ENCODE measurements around the gene DYSF. TPM values are rescaled to one million over a fixed set of nuclear protein-coding genes. Genes with fewer than 3 reads are reported as not detected.

DYSF gene
- total RNA-seq, 1 donor: 0.18 TPM

- TF ChIP-seq CTCF (IDR thresholded peaks at IDR 0.05; ENCODE audit: insufficient read depth, low read length): no peak
- DNase-seq (ENCODE audit: low read depth): no peak
- H3K4me3 ChIP-seq (ENCODE audit: low read depth, low read length): no peak overlapping the region
Observed at GRCh38 chr2:71461304-71461671, 7.9 kb downstream of the DYSF start.

- no peak overlapping the region for H3K4me3 ChIP-seq (ENCODE audit: low read depth, low read length)
- TF ChIP-seq CTCF (IDR thresholded peaks at IDR 0.05; ENCODE audit: insufficient read depth, low read length): no peak
- no peak for DNase-seq (ENCODE audit: low read depth)
Observed at GRCh38 chr2:71462056-71462605, 8.8 kb downstream of the DYSF start.

DNA sequence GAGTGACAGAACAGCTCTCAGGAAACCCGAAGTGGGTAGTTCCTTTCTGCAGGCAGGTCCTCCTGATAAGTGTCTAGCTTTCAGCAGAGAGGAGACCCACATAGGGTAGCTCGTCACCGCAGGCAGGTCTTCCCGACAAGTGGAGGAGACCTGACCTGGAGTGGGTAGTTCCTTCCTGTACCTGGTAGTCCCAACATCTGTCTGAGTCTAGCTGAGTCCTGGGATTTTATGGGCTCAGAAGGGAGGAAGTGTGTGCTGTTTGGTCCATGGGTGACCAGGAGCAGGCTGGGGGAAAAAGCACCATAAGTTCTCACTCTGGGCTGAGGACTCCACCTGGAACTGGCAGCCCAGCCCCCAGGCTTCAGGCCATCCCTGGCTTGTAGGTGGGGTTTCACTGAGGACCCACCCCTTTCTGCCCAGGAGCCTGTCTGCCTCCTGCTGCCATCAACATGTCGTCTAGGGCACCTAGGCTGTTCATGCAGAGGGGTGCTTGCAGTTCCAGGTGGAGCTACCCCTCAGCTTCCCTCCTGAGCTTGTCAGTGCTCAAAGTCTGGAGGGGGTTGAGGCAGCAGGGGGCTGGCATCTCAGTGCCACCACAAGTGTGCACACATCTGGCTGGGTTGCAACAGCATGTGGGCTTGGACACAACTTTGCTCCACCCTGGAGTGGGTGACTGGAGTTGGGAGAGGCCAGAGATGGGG is 9.4 kb downstream of the DYSF start:
- no peak for TF ChIP-seq CTCF (IDR thresholded peaks at IDR 0.05; ENCODE audit: insufficient read depth, low read length)
- no peak overlapping the region for H3K4me3 ChIP-seq (ENCODE audit: low read depth, low read length)
- no peak for DNase-seq (ENCODE audit: low read depth)

DNA sequence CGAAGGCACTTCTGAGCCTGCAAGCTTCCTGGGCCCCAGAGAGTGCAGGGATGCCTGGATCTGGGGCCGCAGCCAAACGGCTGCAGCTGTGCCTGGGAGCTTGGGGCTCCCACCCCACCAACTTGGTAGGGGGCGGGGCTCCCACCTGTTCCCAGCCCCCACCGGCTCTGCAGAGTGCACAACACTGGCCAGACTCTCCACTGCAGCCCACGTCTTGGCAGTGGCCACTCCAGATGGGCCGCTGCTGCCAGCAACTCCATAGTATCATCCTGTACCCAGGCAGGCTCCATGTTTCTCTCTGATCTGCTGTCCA is 9.9 kb downstream of the DYSF start:
- no peak for TF ChIP-seq CTCF (IDR thresholded peaks at IDR 0.05; ENCODE audit: insufficient read depth, low read length)
- no peak overlapping the region for H3K4me3 ChIP-seq (ENCODE audit: low read depth, low read length)
- DNase-seq (ENCODE audit: low read depth): no peak

DNA sequence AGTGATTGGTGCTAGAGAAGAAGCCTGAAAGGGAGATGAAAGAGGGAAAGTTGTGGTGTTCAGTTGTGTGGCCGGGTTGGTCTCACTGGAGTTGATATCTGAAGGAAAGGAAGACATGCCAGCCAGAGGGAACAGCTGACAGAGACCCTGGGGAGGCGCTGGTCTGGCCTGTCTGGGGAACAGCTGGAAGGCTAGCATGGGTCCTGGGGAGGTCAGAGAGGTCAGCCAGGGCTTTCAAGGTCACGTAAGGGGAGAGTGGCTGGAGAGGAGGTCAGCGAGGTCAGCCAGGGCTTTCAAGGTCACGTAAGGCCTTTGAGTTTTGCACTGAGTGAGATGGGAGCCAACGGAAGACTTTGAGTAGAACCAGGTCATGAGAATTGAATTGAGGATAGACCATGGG is 11.0 kb downstream of the DYSF start:
- no peak overlapping the region for H3K4me3 ChIP-seq (ENCODE audit: low read depth, low read length)
- DNase-seq (ENCODE audit: low read depth): no peak
- TF ChIP-seq CTCF (IDR thresholded peaks at IDR 0.05; ENCODE audit: insufficient read depth, low read length): no peak

GRCh38 chr2:71465356-71465755 is 12.0 kb downstream of the DYSF start:
- no peak for TF ChIP-seq CTCF (IDR thresholded peaks at IDR 0.05; ENCODE audit: insufficient read depth, low read length)
- no peak for DNase-seq (ENCODE audit: low read depth)
- no peak overlapping the region for H3K4me3 ChIP-seq (ENCODE audit: low read depth, low read length)

- H3K4me3 ChIP-seq (ENCODE audit: low read depth, low read length): peak overlapping the region; percentile 64
- no peak for DNase-seq (ENCODE audit: low read depth)
- no peak for TF ChIP-seq CTCF (IDR thresholded peaks at IDR 0.05; ENCODE audit: insufficient read depth, low read length)
Observed at GRCh38 chr2:71465961-71466300, 12.6 kb downstream of the DYSF start.

Measured in fibroblast of the aortic adventitia (primary cell).